ENCODE results near the gene RHOB.

The RHOB gene

DNA sequence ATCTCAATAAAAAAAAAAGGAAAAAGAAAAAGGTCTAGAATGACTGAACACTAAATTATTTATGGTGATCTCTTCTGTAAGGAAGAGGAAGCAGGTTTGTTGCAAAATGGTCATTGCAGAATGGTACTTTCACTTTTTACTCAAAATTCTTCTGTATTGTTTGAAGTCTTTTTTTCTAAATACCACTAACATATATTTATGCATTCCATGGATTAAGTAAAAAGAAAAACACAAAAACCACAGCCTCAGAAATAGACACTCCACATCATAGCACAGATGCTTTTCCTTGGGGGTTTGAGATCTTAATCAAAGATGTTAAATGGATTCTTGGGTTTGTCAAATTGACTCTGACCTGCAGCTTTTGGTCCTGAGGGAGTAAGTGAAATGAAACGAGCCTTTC, 47.4 kb downstream of the RHOB start:
- DNase-seq (ENCODE audit: low spot score) = no peak

DNA sequence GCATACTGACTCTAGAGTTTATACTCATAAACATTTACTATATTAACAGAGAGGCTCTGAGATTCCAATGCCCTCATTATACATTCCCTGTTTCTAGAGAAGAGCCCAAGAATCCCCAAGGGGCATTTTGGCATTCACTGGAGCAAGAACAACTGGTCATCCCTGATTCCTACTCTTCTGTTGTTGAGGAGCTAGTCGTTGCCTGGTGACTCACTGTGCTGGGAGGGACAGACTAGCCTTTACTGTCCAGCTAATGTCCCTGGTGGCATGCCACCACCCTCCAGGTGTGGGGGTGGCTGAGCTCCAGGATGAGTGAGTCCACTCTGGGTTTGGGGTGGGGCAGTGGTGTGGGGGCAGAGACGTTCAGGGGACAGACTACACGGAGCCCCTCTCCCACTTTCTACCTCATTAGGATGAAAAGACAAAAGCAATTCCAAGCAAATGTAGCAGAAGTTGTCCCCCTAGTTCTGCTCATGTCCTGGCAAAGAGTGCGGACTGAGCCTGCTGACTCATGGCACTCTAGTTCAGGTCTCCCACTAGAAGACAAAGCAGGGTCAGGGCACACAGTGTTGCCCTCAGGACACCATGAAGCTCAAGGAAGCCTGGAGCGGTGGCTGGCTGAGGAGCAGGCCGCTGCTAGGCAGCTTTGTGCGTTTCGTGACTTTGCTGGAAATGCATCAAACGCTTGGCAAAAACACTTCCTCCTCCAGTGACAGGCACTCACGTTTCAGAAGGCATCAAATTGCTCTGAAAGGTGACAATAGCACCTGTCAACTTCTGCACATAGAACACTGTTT, 49.4 kb downstream of the RHOB start:
- no peak for DNase-seq (ENCODE audit: low spot score)

DNA sequence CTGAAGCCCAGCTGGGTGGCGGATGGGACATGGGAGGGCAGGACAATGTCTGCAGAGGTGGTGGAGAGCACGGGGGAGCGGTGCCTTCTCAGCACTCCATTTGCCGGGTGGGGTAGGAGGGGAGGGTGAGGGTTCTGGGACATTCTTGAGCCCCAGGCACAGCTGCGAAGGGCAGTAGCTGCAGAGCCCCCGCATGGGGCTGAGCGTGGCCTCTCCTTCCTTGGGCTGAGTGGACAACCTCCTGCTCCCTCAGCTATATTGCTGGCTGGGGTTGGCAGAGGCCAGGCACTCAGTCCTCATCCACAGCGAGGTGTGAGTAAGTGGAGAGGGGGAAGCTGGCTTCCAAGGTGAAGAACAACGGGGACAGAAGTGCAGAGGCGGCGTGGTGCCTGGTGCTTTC, 50.1 kb downstream of the RHOB start:
- no peak for DNase-seq (ENCODE audit: low spot score)

Measured in CD4-positive, alpha-beta T cell treated with Interleukin-2 at 100 ng/mL for 4 hours (primary cell).